ENCODE measurements around the gene FAM50B. TPM values are rescaled to one million over a fixed set of nuclear protein-coding genes. Genes with fewer than 3 reads are reported as not detected.

Gene FAM50B
- total and polyA plus RNA-seq, 2 of the 13 experiments (the other 11 are each of a cell fraction or from before 2014, with no cell fraction given): 0.05 TPM; not detected in 1

DNA sequence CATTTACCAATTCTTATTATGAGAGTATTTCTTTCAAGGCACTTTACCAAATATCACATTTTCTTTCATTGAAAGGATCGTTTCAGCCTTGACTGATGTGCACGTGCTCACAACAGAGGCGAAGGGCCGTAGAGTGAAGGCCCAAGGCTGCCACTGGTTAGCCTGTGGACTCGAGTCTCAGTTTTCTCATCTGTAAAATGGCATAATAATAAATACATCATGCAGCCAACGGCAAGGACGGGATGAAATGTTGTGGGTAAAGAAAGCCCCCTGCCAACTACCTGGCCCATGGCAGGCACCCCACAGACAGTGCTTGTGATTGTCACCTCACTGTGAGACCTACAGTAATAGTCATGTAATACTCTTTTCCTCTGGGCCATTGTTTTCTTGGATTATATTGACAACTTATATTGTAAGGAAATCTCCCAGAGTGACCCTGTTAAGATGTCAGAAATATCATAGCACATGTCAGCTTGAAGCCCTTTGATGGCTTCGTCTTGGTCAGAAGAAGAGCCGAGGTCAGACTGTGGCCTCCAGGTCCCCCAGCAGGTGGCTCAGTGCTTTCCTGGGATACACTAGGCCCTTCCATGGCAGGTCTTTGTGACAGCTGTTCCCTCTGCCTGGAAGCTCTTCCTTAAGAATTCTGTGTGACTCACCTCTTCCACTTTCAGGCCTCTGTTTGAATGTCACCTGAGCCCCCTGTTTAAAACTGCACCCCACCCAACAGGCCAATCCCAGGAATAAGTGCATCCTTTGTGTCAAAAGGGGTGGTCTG lies 36.3 kb downstream of the FAM50B start (continued):
- TF ChIP-seq CHD4 (IDR thresholded peaks at IDR 0.05; ENCODE audit: borderline replicate concordance, low read length) (peak; percentile 60; the same call in 1 of the 2 replicates), FOSL1 (CRISPR knock-in tag; IDR thresholded peaks at IDR 0.05; ENCODE audit: borderline replicate concordance) (no peak), SAFB2 (CRISPR knock-in tag; IDR thresholded peaks at IDR 0.05; ENCODE audit: borderline replicate concordance, low read depth) (no peak), GTF3A (CRISPR knock-in tag; conservative IDR thresholded peaks at IDR 0.05) (no peak), ZNF841 (CRISPR knock-in tag; IDR thresholded peaks at IDR 0.05; ENCODE audit: borderline replicate concordance) (no peak), ZNF589 (CRISPR knock-in tag; conservative IDR thresholded peaks at IDR 0.05) (no peak), ZNF260 (CRISPR knock-in tag; IDR thresholded peaks at IDR 0.05; ENCODE audit: borderline replicate concordance, low read depth) (no peak), ZNF326 (CRISPR knock-in tag; IDR thresholded peaks at IDR 0.05; ENCODE audit: borderline replicate concordance) (no peak), PHB2 (IDR thresholded peaks at IDR 0.05; ENCODE audit: partially characterized antibody) (no peak), SUZ12 (IDR thresholded peaks at IDR 0.05; ENCODE audit: low read depth, low read length) (no peak), SRF (IDR thresholded peaks at IDR 0.05; ENCODE audit: low read depth, low read length) (no peak), ZFAT (CRISPR knock-in tag; conservative IDR thresholded peaks at IDR 0.05) (no peak), ZNF614 (CRISPR knock-in tag; IDR thresholded peaks at IDR 0.05; ENCODE audit: borderline replicate concordance) (no peak; the same call in 1 of the 2 replicates), KDM2A (CRISPR knock-in tag; IDR thresholded peaks at IDR 0.05; ENCODE audit: borderline replicate concordance, low read depth) (peak; percentile 32; the same call in 1 of the 2 replicates), BORCS8-MEF2B (CRISPR knock-in tag; IDR thresholded peaks at IDR 0.05) (no peak), NFIB (CRISPR knock-in tag; IDR thresholded peaks at IDR 0.05; ENCODE audit: borderline replicate concordance) (no peak), MED13 (CRISPR knock-in tag; IDR thresholded peaks at IDR 0.05) (no peak), YEATS4 (CRISPR knock-in tag; IDR thresholded peaks at IDR 0.05; ENCODE audit: borderline replicate concordance) (no peak), AGO1 (IDR thresholded peaks at IDR 0.05; ENCODE audit: low read depth, low read length, poor library complexity, severe bottlenecking) (no peak)
- TF ChIP-seq, protein P1, sequence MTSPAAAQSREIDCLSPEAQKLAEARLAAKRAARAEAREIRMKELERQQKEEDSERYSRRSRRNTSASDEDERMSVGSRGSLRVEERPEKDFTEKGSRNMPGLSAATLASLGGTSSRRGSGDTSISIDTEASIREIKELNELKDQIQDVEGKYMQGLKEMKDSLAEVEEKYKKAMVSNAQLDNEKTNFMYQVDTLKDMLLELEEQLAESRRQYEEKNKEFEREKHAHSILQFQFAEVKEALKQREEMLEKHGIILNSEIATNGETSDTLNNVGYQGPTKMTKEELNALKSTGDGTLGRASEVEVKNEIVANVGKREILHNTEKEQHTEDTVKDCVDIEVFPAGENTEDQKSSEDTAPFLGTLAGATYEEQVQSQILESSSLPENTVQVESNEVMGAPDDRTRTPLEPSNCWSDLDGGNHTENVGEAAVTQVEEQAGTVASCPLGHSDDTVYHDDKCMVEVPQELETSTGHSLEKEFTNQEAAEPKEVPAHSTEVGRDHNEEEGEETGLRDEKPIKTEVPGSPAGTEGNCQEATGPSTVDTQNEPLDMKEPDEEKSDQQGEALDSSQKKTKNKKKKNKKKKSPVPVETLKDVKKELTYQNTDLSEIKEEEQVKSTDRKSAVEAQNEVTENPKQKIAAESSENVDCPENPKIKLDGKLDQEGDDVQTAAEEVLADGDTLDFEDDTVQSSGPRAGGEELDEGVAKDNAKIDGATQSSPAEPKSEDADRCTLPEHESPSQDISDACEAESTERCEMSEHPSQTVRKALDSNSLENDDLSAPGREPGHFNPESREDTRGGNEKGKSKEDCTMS (CRISPR knock-in tag; conservative IDR thresholded peaks at IDR 0.05): no peak
- TF ChIP-seq, protein P2, sequence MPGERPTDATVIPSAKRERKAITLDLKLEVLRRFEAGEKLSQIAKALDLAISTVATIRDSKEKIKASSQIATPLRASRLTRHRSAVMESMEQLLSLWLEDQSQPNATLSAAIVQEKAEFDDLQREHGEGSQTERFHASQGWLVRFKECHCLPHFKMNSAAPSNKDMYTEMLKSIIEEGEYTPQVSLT (CRISPR knock-in tag; IDR thresholded peaks at IDR 0.05; ENCODE audit: borderline replicate concordance, low read depth): no peak
- TF ChIP-seq, protein P3, sequence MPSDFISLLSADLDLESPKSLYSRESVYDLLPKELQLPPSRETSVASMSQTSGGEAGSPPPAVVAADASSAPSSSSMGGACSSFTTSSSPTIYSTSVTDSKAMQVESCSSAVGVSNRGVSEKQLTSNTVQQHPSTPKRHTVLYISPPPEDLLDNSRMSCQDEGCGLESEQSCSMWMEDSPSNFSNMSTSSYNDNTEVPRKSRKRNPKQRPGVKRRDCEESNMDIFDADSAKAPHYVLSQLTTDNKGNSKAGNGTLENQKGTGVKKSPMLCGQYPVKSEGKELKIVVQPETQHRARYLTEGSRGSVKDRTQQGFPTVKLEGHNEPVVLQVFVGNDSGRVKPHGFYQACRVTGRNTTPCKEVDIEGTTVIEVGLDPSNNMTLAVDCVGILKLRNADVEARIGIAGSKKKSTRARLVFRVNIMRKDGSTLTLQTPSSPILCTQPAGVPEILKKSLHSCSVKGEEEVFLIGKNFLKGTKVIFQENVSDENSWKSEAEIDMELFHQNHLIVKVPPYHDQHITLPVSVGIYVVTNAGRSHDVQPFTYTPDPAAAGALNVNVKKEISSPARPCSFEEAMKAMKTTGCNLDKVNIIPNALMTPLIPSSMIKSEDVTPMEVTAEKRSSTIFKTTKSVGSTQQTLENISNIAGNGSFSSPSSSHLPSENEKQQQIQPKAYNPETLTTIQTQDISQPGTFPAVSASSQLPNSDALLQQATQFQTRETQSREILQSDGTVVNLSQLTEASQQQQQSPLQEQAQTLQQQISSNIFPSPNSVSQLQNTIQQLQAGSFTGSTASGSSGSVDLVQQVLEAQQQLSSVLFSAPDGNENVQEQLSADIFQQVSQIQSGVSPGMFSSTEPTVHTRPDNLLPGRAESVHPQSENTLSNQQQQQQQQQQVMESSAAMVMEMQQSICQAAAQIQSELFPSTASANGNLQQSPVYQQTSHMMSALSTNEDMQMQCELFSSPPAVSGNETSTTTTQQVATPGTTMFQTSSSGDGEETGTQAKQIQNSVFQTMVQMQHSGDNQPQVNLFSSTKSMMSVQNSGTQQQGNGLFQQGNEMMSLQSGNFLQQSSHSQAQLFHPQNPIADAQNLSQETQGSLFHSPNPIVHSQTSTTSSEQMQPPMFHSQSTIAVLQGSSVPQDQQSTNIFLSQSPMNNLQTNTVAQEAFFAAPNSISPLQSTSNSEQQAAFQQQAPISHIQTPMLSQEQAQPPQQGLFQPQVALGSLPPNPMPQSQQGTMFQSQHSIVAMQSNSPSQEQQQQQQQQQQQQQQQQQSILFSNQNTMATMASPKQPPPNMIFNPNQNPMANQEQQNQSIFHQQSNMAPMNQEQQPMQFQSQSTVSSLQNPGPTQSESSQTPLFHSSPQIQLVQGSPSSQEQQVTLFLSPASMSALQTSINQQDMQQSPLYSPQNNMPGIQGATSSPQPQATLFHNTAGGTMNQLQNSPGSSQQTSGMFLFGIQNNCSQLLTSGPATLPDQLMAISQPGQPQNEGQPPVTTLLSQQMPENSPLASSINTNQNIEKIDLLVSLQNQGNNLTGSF (CRISPR knock-in tag; IDR thresholded peaks at IDR 0.05): no peak

Measured in HepG2 (cell line).